ENCODE data around the gene RPUSD1.

- TF ChIP-seq GATA3 (IDR thresholded peaks at IDR 0.05; ENCODE audit: low read depth, low read length) (no peak), GATA2 (IDR thresholded peaks at IDR 0.05; ENCODE audit: low read depth, low read length) (no peak)
Measured at GRCh38 chr16:743794-744500, 44.2 kb downstream of the RPUSD1 start.
